Keratinocyte (primary cell): ENCODE results near the gene MAPK7. TPM values are rescaled to one million over a fixed set of nuclear protein-coding genes. Genes with fewer than 3 reads are reported as not detected.

Experiments
- DNase-seq: peaks from one replicate; pipeline ENCODE4 v3.0.0-alpha.2; 2011; ENCODE audit warnings: low read depth, missing footprints, low spot score
- FAIRE-seq: peaks from 2 replicates; lab custom pipeline; 2011; peaks lifted over from hg19 to GRCh38; lab: Jason Lieb, UNC
- H2AFZ ChIP-seq: 2 replicates; pipeline ENCODE4 v1.6.0; 2012; ENCODE audit warnings: low read length, control low read depth, inconsistent platforms; ENCODE audit not compliant: control insufficient read depth
- H3K27ac ChIP-seq: 2 replicates; pipeline ENCODE4 v1.5.1; 2011; ENCODE audit warnings: low read length; ENCODE audit not compliant: control insufficient read depth, insufficient read depth
- H3K27me3 ChIP-seq: 3 replicates; pipeline ENCODE4 v1.6.0; 2011; ENCODE audit warnings: low read length; ENCODE audit not compliant: control insufficient read depth, insufficient read depth; ENCODE audit errors: extremely low read depth
- H3K36me3 ChIP-seq, 2 experiments: 2 replicates in 1 of 2; 3 replicates in 1 of 2; pipeline ENCODE4 v1.5.1; 2011; ENCODE audit warnings: low read length in 2 of 2, mild to moderate bottlenecking in 1 of 2; ENCODE audit not compliant: control insufficient read depth in 2 of 2, insufficient read depth in 2 of 2; ENCODE audit errors: extremely low read depth in 1 of 2
- H3K4me1 ChIP-seq: 3 replicates; pipeline ENCODE4 v1.5.1; 2011; ENCODE audit warnings: low read length; ENCODE audit not compliant: control insufficient read depth, insufficient read depth; ENCODE audit errors: extremely low read depth
- H3K4me2 ChIP-seq: 3 replicates; pipeline ENCODE4 v1.6.0; 2011; ENCODE audit warnings: low read depth, low read length; ENCODE audit not compliant: control insufficient read depth, insufficient read depth; ENCODE audit errors: extremely low read depth
- H3K4me3 ChIP-seq, 3 experiments: fragments of 200-600 bp in 1 of 3; sonication (generic) in 1 of 3; 2 replicates in 2 of 3; 3 replicates in 1 of 3; pipeline ENCODE4 v1.5.1; 2011 to 2016; ENCODE audit warnings: low read length in 3 of 3, mild to moderate bottlenecking in 3 of 3, control low read depth in 2 of 3, inconsistent platforms in 1 of 3, low read depth in 1 of 3, mixed read lengths in 1 of 3, mixed run types in 1 of 3, moderate library complexity in 1 of 3; ENCODE audit not compliant: control insufficient read depth in 2 of 3, insufficient read depth in 2 of 3; ENCODE audit errors: extremely low read depth in 1 of 3
- H3K79me2 ChIP-seq: 2 replicates; pipeline ENCODE4 v1.6.0; 2012; ENCODE audit warnings: low read length; ENCODE audit not compliant: control insufficient read depth, insufficient read depth
- H3K9ac ChIP-seq: 3 replicates; pipeline ENCODE4 v1.6.0; 2011; ENCODE audit warnings: low read length; ENCODE audit not compliant: control insufficient read depth, insufficient read depth; ENCODE audit errors: extremely low read depth
- H3K9me1 ChIP-seq: 3 replicates; pipeline ENCODE4 v1.6.0; 2011; ENCODE audit warnings: low read length; ENCODE audit not compliant: control insufficient read depth, insufficient read depth; ENCODE audit errors: extremely low read depth
- H3K9me3 ChIP-seq: 2 replicates; pipeline ENCODE4 v1.5.1; 2012; ENCODE audit warnings: low read depth, low read length; ENCODE audit not compliant: control insufficient read depth
- H4K20me1 ChIP-seq: 3 replicates; pipeline ENCODE4 v1.6.0; 2011; ENCODE audit warnings: low read length; ENCODE audit not compliant: control insufficient read depth, insufficient read depth; ENCODE audit errors: extremely low read depth
- CTCF ChIP-seq, 3 experiments: IDR thresholded peaks in 1 of 3; conservative IDR thresholded peaks in 1 of 3; optimal IDR thresholded peaks in 1 of 3; 2 replicates in 2 of 3; 3 replicates in 1 of 3; pipeline versions ENCODE3 to v1.5.1; 2011; ENCODE audit warnings: low read length in 3 of 3, mild to moderate bottlenecking in 3 of 3, moderate library complexity in 2 of 3, control low read depth in 1 of 3, inconsistent platforms in 1 of 3; ENCODE audit not compliant: insufficient read depth in 2 of 3; ENCODE audit errors: extremely low read depth in 1 of 3
- EZH2 ChIP-seq: IDR thresholded peaks from one replicate; pipeline ENCODE4 v1.6.1; 2012; ENCODE audit warnings: inconsistent platforms, mild to moderate bottlenecking, low read length, moderate library complexity
- dilution Hi-C: fragments of 300-500 bp; cut with MboI; formaldehyde crosslinking; loops from one replicate; pipeline ENCODE4 v1.7.0; 2020; ENCODE audit warnings: low sequenced_read_pairs; ENCODE audit not compliant: extremely low pct_ligation_motif_present
- polyA plus RNA-seq, 5 experiments: library from polyadenylated mRNA; depleted of rRNA in 3 of 5; stranded (reverse) in 3 of 5; stranded (forward) in 1 of 5; unstranded in 1 of 5; fragments of >200 nt; gene quantifications; 1 replicate in 1 of 5; 2 replicates in 3 of 5; 3 replicates in 1 of 5; pipeline versions ENCODE4 v1.2.1 to v1.2.3, GENCODE V29; 2011 to 2012; ENCODE audit warnings: missing spikeins in 2 of 5, low read depth in 1 of 5, low replicate concordance in 1 of 5

The MAPK7 gene
- polyA plus RNA-seq, 1 donor (not counting 4 experiments of a cell fraction or from before 2014, with no cell fraction given): 4.3 TPM

- peaks cover 26% of the 10 kb centered on the region for H3K4me1 ChIP-seq
- H3K79me2 ChIP-seq: no peaks in the 10 kb centered on the region
- no peak overlapping the region for H3K4me3 ChIP-seq
- DNase-seq: no peak
- H3K9me3 ChIP-seq: no peaks in the 10 kb centered on the region
- no peak overlapping the region for H3K4me2 ChIP-seq
- FAIRE-seq: no peak
- H3K36me3 ChIP-seq: no peaks in the 10 kb centered on the region
- H3K9me1 ChIP-seq: no peaks in the 10 kb centered on the region
- no peaks in the 10 kb centered on the region for H4K20me1 ChIP-seq
- no peak overlapping the region for H2AFZ ChIP-seq
- no peak for TF ChIP-seq EZH2
- TF ChIP-seq CTCF (optimal IDR thresholded peaks at IDR 0.05 in 1 of 3, IDR thresholded peaks at IDR 0.05 in 1 of 3, conservative IDR thresholded peaks at IDR 0.05 in 1 of 3; ENCODE audit: extremely low read depth in 1 of 3, insufficient read depth in 2 of 3, low read length in 3 of 3): no peak
- H3K27me3 ChIP-seq: no peaks in the 10 kb centered on the region
- no peak overlapping the region for H3K27ac ChIP-seq
- dilution Hi-C loops: no loop called here
- no peak overlapping the region for H3K9ac ChIP-seq
These were observed 33.8 kb upstream of the MAPK7 start for GRCh38 chr17:19344311-19345066.

GRCh38 chr17:19345067-19345460 is 33.2 kb upstream of the MAPK7 start:
- H3K4me2 ChIP-seq: no peak overlapping the region
- H3K4me3 ChIP-seq: no peak overlapping the region
- no peak overlapping the region for H3K27ac ChIP-seq
- H3K36me3 ChIP-seq: no peaks in the 10 kb centered on the region
- no peaks in the 10 kb centered on the region for H3K27me3 ChIP-seq
- H3K79me2 ChIP-seq: no peaks in the 10 kb centered on the region
- no peak overlapping the region for H3K9ac ChIP-seq
- dilution Hi-C loops: no loop called here
- no peak overlapping the region for H2AFZ ChIP-seq
- no peaks in the 10 kb centered on the region for H3K9me3 ChIP-seq
- TF ChIP-seq EZH2 (no peak), CTCF (optimal IDR thresholded peaks at IDR 0.05 in 1 of 3, IDR thresholded peaks at IDR 0.05 in 1 of 3, conservative IDR thresholded peaks at IDR 0.05 in 1 of 3; ENCODE audit: extremely low read depth in 1 of 3, insufficient read depth in 2 of 3, low read length in 3 of 3) (no peak)
- peaks cover 26% of the 10 kb centered on the region for H3K4me1 ChIP-seq
- no peaks in the 10 kb centered on the region for H4K20me1 ChIP-seq
- no peak for FAIRE-seq
- DNase-seq: no peak
- H3K9me1 ChIP-seq: no peaks in the 10 kb centered on the region
